ACC112 (cell line): ENCODE measurements around the gene CDC45.

ENCODE experiments used
- H2AFZ ChIP-seq: fragments of 200-600 bp; sonication (generic); one replicate; pipeline ENCODE4 v1.6.0; 2017; ENCODE audit warnings: antibody characterized with exemption, low read length; ENCODE audit not compliant: unreplicated experiment
- H3K27ac ChIP-seq: fragments of 200-600 bp; sonication (generic); 2 replicates; pipeline ENCODE4 v1.5.1; 2014; ENCODE audit warnings: low read depth, mild to moderate bottlenecking, antibody characterized with exemption, low read length, moderate library complexity
- H3K27me3 ChIP-seq: fragments of 200-600 bp; sonication (generic); 2 replicates; pipeline ENCODE4 v1.6.1; 2014; ENCODE audit warnings: mild to moderate bottlenecking, antibody characterized with exemption, low read length, moderate library complexity, mixed read lengths; ENCODE audit not compliant: insufficient read depth
- H3K36me3 ChIP-seq: fragments of 200-600 bp; sonication (generic); 2 replicates; pipeline ENCODE4 v1.6.1; 2016; ENCODE audit warnings: mild to moderate bottlenecking, antibody characterized with exemption, low read length, moderate library complexity, mixed read lengths; ENCODE audit not compliant: insufficient read depth
- H3K4me1 ChIP-seq: fragments of 200-600 bp; sonication (generic); one replicate; pipeline ENCODE4 v1.6.1; 2016; ENCODE audit warnings: low read length, mixed read lengths; ENCODE audit not compliant: insufficient read depth, unreplicated experiment, control insufficient read depth
- H3K4me3 ChIP-seq: fragments of 200-600 bp; sonication (generic); 2 replicates; pipeline ENCODE4 v1.5.1; 2014; ENCODE audit warnings: mild to moderate bottlenecking, low read depth, low read length
- H3K79me2 ChIP-seq: fragments of 200-600 bp; sonication (generic); one replicate; pipeline ENCODE4 v1.6.0; 2016; ENCODE audit warnings: low read length; ENCODE audit not compliant: control insufficient read depth, unreplicated experiment, insufficient read depth

Gene CDC45

DNA sequence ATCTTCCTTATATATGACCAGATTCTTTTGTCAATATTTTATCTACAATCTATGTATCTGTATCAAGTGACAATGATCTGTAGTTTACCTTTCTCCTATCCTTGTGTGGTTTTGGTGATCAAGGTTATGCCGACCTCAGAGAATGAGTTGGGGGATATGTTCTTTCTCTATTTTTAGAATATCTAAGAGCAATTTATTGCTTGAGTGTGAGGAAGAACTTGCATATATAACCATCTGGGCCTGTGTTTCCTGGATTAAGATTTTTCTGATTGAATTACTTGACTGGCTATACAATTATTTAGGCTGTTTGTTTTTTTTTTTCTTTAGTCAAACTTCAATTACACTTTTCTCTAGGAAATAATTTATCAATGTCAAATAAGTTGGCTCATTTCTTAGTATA is 18.2 kb upstream of the CDC45 start:
- Histone ChIP-seq H3K4me3 (no peak overlapping the region), H3K27ac (no peak overlapping the region), H3K79me2 (no peaks in the 10 kb centered on the region), H3K27me3 (no peaks in the 10 kb centered on the region), H2AFZ (no peak overlapping the region), H3K36me3 (peaks cover 4% of the 10 kb centered on the region; the same call in 1 of the 2 replicates), H3K4me1 (peaks cover 4% of the 10 kb centered on the region)

DNA sequence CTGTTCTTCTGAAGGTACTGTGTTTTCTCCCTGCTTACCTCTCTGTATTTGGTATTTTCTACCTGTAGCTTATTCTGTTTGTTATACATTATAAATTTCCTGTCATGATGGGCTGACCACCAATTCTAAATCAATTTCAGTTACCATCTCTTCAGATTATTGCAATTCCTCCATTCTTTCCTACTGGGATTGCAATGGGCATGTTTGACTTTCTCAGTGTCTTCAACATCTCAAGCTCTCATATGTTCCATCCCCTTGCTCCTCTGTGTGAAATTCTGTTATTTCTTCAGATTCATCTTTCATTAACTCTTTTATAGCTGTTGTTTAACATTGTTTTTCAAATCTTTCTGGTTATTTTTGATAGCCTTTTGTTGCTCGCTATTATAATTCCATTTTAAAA is 16.7 kb upstream of the CDC45 start:
- Histone ChIP-seq H3K36me3 (peaks cover 4% of the 10 kb centered on the region; the same call in 1 of the 2 replicates), H3K79me2 (no peaks in the 10 kb centered on the region), H3K27ac (no peak overlapping the region), H3K27me3 (no peaks in the 10 kb centered on the region), H3K4me3 (no peak overlapping the region), H3K4me1 (peaks cover 4% of the 10 kb centered on the region), H2AFZ (no peak overlapping the region)

DNA sequence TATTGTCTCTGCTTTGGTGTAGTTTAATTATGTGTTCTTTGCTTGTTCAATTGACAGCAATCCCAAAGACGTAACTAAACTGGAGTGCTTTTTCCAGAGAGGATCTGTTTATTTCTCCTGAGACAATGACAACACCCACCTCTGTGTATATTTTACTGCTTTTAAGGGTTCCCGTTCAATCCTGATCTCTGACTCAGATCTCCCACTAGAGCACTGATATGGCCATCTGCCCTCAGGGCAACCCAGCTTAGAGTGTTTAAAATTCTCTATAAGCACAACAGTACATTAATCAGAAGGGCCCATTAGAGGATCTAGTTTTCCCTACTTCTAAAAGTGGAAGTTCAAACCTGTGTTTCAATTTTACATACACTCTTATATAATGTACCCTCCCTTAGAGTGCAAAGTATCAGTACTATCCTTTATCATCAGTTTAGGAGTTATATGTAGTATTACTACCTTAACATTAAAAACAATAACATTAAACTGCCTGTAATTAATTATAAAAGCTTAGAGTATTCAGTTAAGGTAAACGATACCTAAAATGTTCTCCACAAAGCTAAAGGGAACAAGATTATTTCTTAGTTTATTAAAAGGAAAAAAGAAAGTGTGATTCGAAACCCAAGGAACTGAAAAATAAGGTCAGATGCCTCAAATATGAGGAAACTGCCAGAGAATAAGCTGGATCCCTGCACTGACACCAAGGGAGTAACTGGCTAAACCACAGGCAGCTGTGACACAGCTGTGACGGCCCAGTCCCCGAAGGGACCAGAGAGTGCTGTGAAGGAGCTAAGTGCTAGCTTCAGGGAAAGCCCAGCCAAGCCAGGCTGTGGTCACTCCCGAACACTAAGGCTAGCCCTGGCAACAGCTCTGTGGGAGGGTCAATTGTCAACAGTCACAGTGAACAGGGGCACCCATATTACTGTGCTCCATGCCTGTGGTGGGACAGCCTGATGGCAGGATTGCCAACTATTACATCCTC is 15.9 kb upstream of the CDC45 start:
- Histone ChIP-seq H3K4me3 (no peak overlapping the region), H2AFZ (no peak overlapping the region), H3K79me2 (no peaks in the 10 kb centered on the region), H3K4me1 (peaks cover 4% of the 10 kb centered on the region), H3K27me3 (no peaks in the 10 kb centered on the region), H3K36me3 (peaks cover 4% of the 10 kb centered on the region; the same call in 1 of the 2 replicates), H3K27ac (peak overlapping the region; percentile 66)

- Histone ChIP-seq H3K36me3 (peaks cover 4% of the 10 kb centered on the region; the same call in 1 of the 2 replicates), H3K4me3 (no peak overlapping the region), H2AFZ (no peak overlapping the region), H3K27ac (peak overlapping the region; percentile 66; the same call in 1 of the 2 replicates), H3K27me3 (no peaks in the 10 kb centered on the region), H3K4me1 (peaks cover 4% of the 10 kb centered on the region), H3K79me2 (no peaks in the 10 kb centered on the region)
These were observed 15.2 kb upstream of the CDC45 start for GRCh38 chr22:19464546-19464945.

- Histone ChIP-seq H3K4me1 (peaks cover 4% of the 10 kb centered on the region), H3K27me3 (no peaks in the 10 kb centered on the region), H3K36me3 (peaks cover 4% of the 10 kb centered on the region; the same call in 1 of the 2 replicates), H3K27ac (no peak overlapping the region), H2AFZ (no peak overlapping the region), H3K79me2 (no peaks in the 10 kb centered on the region), H3K4me3 (no peak overlapping the region)
These were observed 14.7 kb upstream of the CDC45 start for GRCh38 chr22:19464975-19465374.

GRCh38 chr22:19466126-19466716 is 13.5 kb upstream of the CDC45 start:
- no peak overlapping the region for H3K4me3 ChIP-seq
- no peak overlapping the region for H2AFZ ChIP-seq
- no peaks in the 10 kb centered on the region for H3K79me2 ChIP-seq
- no peak overlapping the region for H3K27ac ChIP-seq
- peaks cover 4% of the 10 kb centered on the region; the same call in 1 of the 2 replicates for H3K36me3 ChIP-seq
- H3K4me1 ChIP-seq = peaks cover 4% of the 10 kb centered on the region
- no peaks in the 10 kb centered on the region for H3K27me3 ChIP-seq

GRCh38 chr22:19466848-19467752 is 12.6 kb upstream of the CDC45 start:
- Histone ChIP-seq H3K79me2 (no peaks in the 10 kb centered on the region), H3K4me3 (no peak overlapping the region), H3K4me1 (peaks cover 4% of the 10 kb centered on the region), H2AFZ (no peak overlapping the region), H3K27me3 (no peaks in the 10 kb centered on the region), H3K36me3 (peaks cover 4% of the 10 kb centered on the region; the same call in 1 of the 2 replicates), H3K27ac (no peak overlapping the region)

DNA sequence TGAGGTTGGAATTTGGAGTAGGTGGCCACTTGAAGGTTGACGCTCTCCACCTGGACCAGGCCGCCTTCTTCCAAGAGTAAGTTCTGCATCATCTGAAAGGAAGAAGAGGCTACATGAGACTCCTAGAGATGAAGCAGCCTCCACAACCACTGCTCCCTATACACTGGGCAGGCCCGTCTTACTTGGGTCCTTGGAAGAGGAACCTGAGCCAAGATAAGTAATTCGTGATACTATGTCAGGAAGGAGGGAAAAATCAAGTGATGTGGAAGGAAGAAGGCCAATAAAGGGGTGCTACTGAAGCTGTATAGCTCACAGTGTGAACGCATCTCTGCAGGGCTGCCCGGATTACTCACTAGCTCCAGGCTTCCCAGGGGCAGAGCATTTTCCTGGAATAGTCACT is 11.8 kb upstream of the CDC45 start:
- H3K36me3 ChIP-seq = peaks cover 8% of the 10 kb centered on the region; the same call in 1 of the 2 replicates
- no peak overlapping the region for H3K27ac ChIP-seq
- H2AFZ ChIP-seq = no peak overlapping the region
- peaks cover 4% of the 10 kb centered on the region for H3K4me1 ChIP-seq
- H3K27me3 ChIP-seq = no peaks in the 10 kb centered on the region
- H3K4me3 ChIP-seq = no peak overlapping the region
- no peaks in the 10 kb centered on the region for H3K79me2 ChIP-seq

DNA sequence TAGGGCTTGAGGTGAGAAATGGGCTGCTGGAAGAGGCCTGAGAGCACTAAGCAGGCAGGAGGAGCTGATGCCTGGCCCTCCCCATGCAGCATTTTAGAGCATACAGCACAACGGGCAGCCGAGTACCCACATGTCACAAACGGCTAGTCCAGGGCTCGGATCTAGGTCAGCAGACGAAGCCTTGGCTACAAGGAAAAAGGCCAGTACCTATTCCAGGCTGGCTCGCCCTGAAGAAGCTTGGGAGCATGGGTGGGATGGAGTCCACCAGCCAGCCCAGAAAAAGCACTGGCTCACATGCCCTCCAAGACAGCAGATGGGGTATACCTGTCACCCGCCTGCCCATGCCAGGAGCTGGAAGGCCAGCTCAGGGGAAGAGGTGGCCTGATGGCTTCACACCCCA is 10.3 kb upstream of the CDC45 start:
- Histone ChIP-seq H2AFZ (no peak overlapping the region), H3K4me1 (no peaks in the 10 kb centered on the region), H3K36me3 (peaks cover 8% of the 10 kb centered on the region; the same call in 1 of the 2 replicates), H3K27me3 (no peaks in the 10 kb centered on the region), H3K79me2 (peaks cover 4% of the 10 kb centered on the region), H3K27ac (no peak overlapping the region), H3K4me3 (no peak overlapping the region)

DNA sequence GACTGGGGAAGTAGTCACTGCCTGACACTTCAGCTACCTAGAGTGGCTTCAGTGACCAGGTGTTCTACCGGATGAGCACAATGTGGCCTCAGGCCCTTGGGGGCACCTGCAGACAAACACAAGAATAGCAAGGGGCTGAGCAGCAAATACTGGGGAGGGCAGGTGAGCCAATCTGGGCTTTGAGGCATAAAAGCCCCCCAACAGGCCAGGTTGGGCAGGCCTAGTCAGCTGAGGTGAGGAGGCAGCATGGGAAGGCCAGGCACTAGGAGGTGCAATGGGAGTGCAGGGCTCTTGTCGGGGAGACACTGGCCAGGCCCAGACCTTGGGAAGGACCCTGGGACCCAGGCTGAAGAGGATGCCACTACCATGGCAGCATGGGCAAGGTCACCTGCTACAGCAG is 9.7 kb upstream of the CDC45 start:
- no peak overlapping the region for H3K27ac ChIP-seq
- no peaks in the 10 kb centered on the region for H3K27me3 ChIP-seq
- H2AFZ ChIP-seq = no peak overlapping the region
- H3K4me3 ChIP-seq = no peak overlapping the region
- H3K4me1 ChIP-seq = no peaks in the 10 kb centered on the region
- H3K36me3 ChIP-seq = peaks cover 8% of the 10 kb centered on the region; the same call in 1 of the 2 replicates
- peaks cover 4% of the 10 kb centered on the region for H3K79me2 ChIP-seq
